GM12878 (cell line): ENCODE data around the gene PCBD1. TPM values are rescaled to one million over a fixed set of nuclear protein-coding genes. Genes with fewer than 3 reads are reported as not detected.

Experiments used
- ATAC-seq: fragments of 200-7000 bp; cut with Tn5 transposase; 3 replicates; pipeline ENCODE4 v1.9.1; 2020; ENCODE audit warnings: mild to moderate bottlenecking, moderate library complexity
- BruUV-seq: library from RNA; stranded (reverse); fragments of 400-500 nt; replicated peaks from 2 replicates; lab custom pipeline; 2021; lab: Mats Ljungman, UMichigan
- CTCF ChIA-PET: fragments of 300-600 bp; sonication (Branson Sonifier 250); formaldehyde crosslinking; extraction: SDS; loops from one replicate; lab custom pipeline; 2021; ENCODE audit warnings: inconsistent platforms; lab: Yijun Ruan, JAX
- POLR2A ChIA-PET: fragments of 350-600 bp; formaldehyde crosslinking; extraction: SDS; loops from one replicate; lab custom pipeline; 2021; ENCODE audit warnings: inconsistent platforms; lab: Charles Lee
- RAD21 ChIA-PET: fragments of 300-600 bp; sonication (Branson Sonifier 250); formaldehyde crosslinking; loops from one replicate; lab custom pipeline; 2023; ENCODE audit warnings: antibody characterized with exemption; ENCODE audit not compliant: unreplicated experiment; lab: Charles Lee
- SMC1A ChIA-PET: fragments of 300-600 bp; sonication (Branson Sonifier 250); formaldehyde crosslinking; loops from one replicate; lab custom pipeline; 2023; ENCODE audit not compliant: unreplicated experiment, uncharacterized antibody; lab: Charles Lee
- DNase-seq: peaks from one replicate; pipeline ENCODE4 v3.0.0-alpha.2; 2011; ENCODE audit warnings: low read depth, low spot score
- FAIRE-seq: peaks from 3 replicates; lab custom pipeline; 2011; peaks lifted over from hg19 to GRCh38; lab: Jason Lieb, UNC
- H2AFZ ChIP-seq: 2 replicates; pipeline ENCODE4 v1.6.0; 2011; ENCODE audit warnings: low read depth, low read length, control low read depth; ENCODE audit not compliant: control insufficient read depth
- H3K27ac ChIP-seq: 2 replicates; pipeline ENCODE4 v1.5.1; 2011; ENCODE audit warnings: control low read depth; ENCODE audit not compliant: control insufficient read depth, insufficient read depth
- H3K27me3 ChIP-seq, 2 experiments: replicated peaks in 1 of 2; 2 replicates each; pipeline versions ENCODE4 v1.6.0 to v1.6.1; 2011; ENCODE audit warnings: low read length in 1 of 2; ENCODE audit not compliant: control insufficient read depth in 2 of 2, insufficient read depth in 2 of 2
- H3K36me3 ChIP-seq, 2 experiments: 2 replicates each; pipeline ENCODE4 v1.5.1; 2011; ENCODE audit warnings: low read length in 1 of 2; ENCODE audit not compliant: control insufficient read depth in 2 of 2, insufficient read depth in 2 of 2
- H3K4me1 ChIP-seq: 2 replicates; pipeline ENCODE4 v1.6.1; 2011; ENCODE audit warnings: mild to moderate bottlenecking, low read length, moderate library complexity, mixed read lengths; ENCODE audit not compliant: control insufficient read depth, insufficient read depth
- H3K4me2 ChIP-seq: 2 replicates; pipeline ENCODE4 v1.6.0; 2011; ENCODE audit warnings: control low read depth; ENCODE audit not compliant: control insufficient read depth, insufficient read depth
- H3K4me3 ChIP-seq: fragments of 200-600 bp; sonication (generic); 2 replicates; pipeline ENCODE4 v1.5.1; 2016
- H3K79me2 ChIP-seq: 2 replicates; pipeline ENCODE4 v1.6.0; 2011; ENCODE audit warnings: low read length; ENCODE audit not compliant: control insufficient read depth, insufficient read depth
- H3K9ac ChIP-seq: 2 replicates; pipeline ENCODE4 v1.8.0; 2011; ENCODE audit warnings: low read length, control low read depth, mixed read lengths; ENCODE audit not compliant: control insufficient read depth, insufficient read depth
- H3K9me3 ChIP-seq: replicated peaks from 3 replicates; pipeline ENCODE4 v1.5.1; 2011; ENCODE audit warnings: mild to moderate bottlenecking, low read length; ENCODE audit not compliant: control insufficient read depth, insufficient read depth
- H4K20me1 ChIP-seq: 2 replicates; pipeline ENCODE4 v1.6.0; 2011; ENCODE audit not compliant: control insufficient read depth, insufficient read depth
- ATF7 ChIP-seq: fragments of 450-650 bp; IDR thresholded peaks from 2 replicates; pipeline ENCODE4 v1.6.1; 2016; ENCODE audit warnings: low read depth, mild to moderate bottlenecking
- CBFB ChIP-seq: IDR thresholded peaks from 2 replicates; pipeline ENCODE4 v1.6.1; 2016; ENCODE audit warnings: antibody characterized with exemption, low read depth
- GABPA ChIP-seq: IDR thresholded peaks from 2 replicates; pipeline ENCODE4 v1.6.1; 2014; ENCODE audit warnings: antibody characterized with exemption, low read depth, mild to moderate bottlenecking, inconsistent platforms
- GATAD2B ChIP-seq: fragments of 450-650 bp; conservative IDR thresholded peaks from 2 replicates; pipeline ENCODE4 v1.6.1; 2017; ENCODE audit warnings: low read depth, mild to moderate bottlenecking, moderate library complexity
- IRF4 ChIP-seq: IDR thresholded peaks from 2 replicates; pipeline ENCODE4 v1.6.1; 2011; ENCODE audit warnings: low read depth, low read length
- KAT2A ChIP-seq: conservative IDR thresholded peaks from 2 replicates; pipeline ENCODE4 v1.6.1; 2011; ENCODE audit warnings: low read depth, low read length; ENCODE audit not compliant: control insufficient read depth
- KLF5 ChIP-seq: fragments of 450-650 bp; IDR thresholded peaks from 2 replicates; pipeline ENCODE4 v1.6.1; 2014; ENCODE audit warnings: mild to moderate bottlenecking; ENCODE audit not compliant: partially characterized antibody
- NFYA ChIP-seq: IDR thresholded peaks from 2 replicates; pipeline ENCODE4 v1.6.1; 2011; ENCODE audit warnings: low read depth, mild to moderate bottlenecking, low read length, improper control_type of control experiment, borderline replicate concordance
- POLR2AphosphoS2 ChIP-seq: IDR thresholded peaks from 2 replicates; pipeline ENCODE4 v1.6.1; 2011; ENCODE audit warnings: low read depth, mild to moderate bottlenecking, low read length, improper control_type of control experiment, moderate library complexity
- RAD51 ChIP-seq: fragments of 450-650 bp; IDR thresholded peaks from 2 replicates; pipeline ENCODE4 v1.6.1; 2016; ENCODE audit warnings: moderate library complexity, mild to moderate bottlenecking, inconsistent platforms
- SIN3A ChIP-seq: IDR thresholded peaks from 2 replicates; pipeline ENCODE4 v1.6.1; 2012; ENCODE audit warnings: low read depth, low read length, improper control_type of control experiment
- SREBF1 ChIP-seq: IDR thresholded peaks from 2 replicates; pipeline ENCODE4 v1.6.1; 2012; ENCODE audit warnings: mild to moderate bottlenecking, low read length
- TARDBP ChIP-seq: IDR thresholded peaks from 2 replicates; pipeline ENCODE4 v1.6.1; 2016; ENCODE audit warnings: borderline replicate concordance
- ZBTB11 ChIP-seq: fragments of 450-650 bp; formaldehyde crosslinking; IDR thresholded peaks from 2 replicates; pipeline ENCODE4 v1.5.0; 2022; ENCODE audit warnings: mild to moderate bottlenecking, missing genetic modification characterization
- WGBS: methylation state at CpG from one replicate; pipeline ENCODE4 v1.1.6; 2016; ENCODE audit warnings: low lambda C conversion rate; ENCODE audit not compliant: insufficient replicate concordance, insufficient coverage; ENCODE audit errors: missing lambda C conversion rate; 5-methylcytosine and 5-hydroxymethylcytosine counted together
- in situ Hi-C: fragments of 300-500 bp; cut with MboI; formaldehyde crosslinking; loops from 9 replicates; pipeline ENCODE4 v1.14.3; 2018; ENCODE audit warnings: mixed read lengths
- intact Hi-C: fragments of 100-400 bp; cut with micrococcal nuclease; formaldehyde crosslinking; loops from one replicate; pipeline ENCODE4 v1.14.2; 2022; ENCODE audit not compliant: unreplicated experiment
- polyA plus RNA-seq, 11 experiments: library from polyadenylated mRNA; depleted of rRNA in 4 of 11; unstranded in 6 of 11; stranded (reverse) in 5 of 11; fragments of >200 nt; fragmentation: Nextera tagmentation in 4 of 11; fragmentation: Illumina TruSeq in 1 of 11; extraction: Ambion mirVana in 4 of 11; extraction: Trizol in 1 of 11; gene quantifications; 1 replicate in 1 of 11; 2 replicates in 10 of 11; pipeline versions ENCODE4 v1.2.1 to v1.2.3, GENCODE V29; 2011 to 2016; ENCODE audit warnings: inconsistent platforms in 2 of 11, missing spikeins in 2 of 11, low read depth in 1 of 11
- total RNA-seq, 4 experiments: library from RNA; depleted of rRNA in 3 of 4; stranded (reverse); fragments of >200 nt in 3 of 4; fragmentation: Illumina TruSeq in 1 of 4; extraction: Trizol in 1 of 4; gene quantifications; 2 replicates each; pipeline versions ENCODE4 v1.2.1 to v1.2.3, GENCODE V29; 2013 to 2021
- TF ChIP-seq, protein P1 (sequence below): fragments of 450-650 bp; IDR thresholded peaks from 2 replicates; pipeline ENCODE4 v1.6.1; 2017; ENCODE audit warnings: antibody characterized with exemption, mild to moderate bottlenecking, moderate library complexity
- TF ChIP-seq, protein P2 (sequence below): IDR thresholded peaks from 2 replicates; pipeline ENCODE4 v1.6.1; 2012; ENCODE audit warnings: low read length, inconsistent platforms
- TF ChIP-seq, protein P3 (sequence below): fragments of 450-650 bp; conservative IDR thresholded peaks from 2 replicates; pipeline ENCODE4 v1.6.1; 2017; ENCODE audit warnings: mild to moderate bottlenecking, moderate library complexity

PCBD1 gene
- total and polyA plus RNA-seq, 10 of the 15 experiments (the other 5 are each of a cell fraction or from before 2014, with no cell fraction given), result 5.6 to 66.8 (median 34.2) TPM

DNA sequence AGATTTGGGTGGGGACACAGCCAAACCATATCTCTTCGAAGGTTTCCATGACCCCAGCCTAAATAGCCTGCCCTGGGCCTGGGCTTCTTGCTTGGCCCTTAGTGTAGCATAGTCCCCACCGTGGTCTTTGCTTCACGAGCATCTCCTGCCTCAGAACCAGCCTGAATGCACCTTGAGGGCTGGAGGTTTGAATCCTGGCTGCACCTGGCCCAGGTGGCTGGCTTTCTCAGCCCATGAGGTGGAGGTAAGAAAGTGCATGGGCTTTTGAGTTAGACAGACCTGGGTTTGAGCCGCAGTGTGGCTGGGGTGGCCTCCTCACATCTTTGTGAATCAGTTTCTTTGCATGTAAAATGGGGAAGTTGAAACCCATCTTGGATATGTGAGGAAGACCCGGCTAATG is 24.2 kb upstream of the PCBD1 start:
- H3K79me2 ChIP-seq, result no peaks in the 10 kb centered on the region
- no peak overlapping the region for H3K9ac ChIP-seq
- H3K27me3 ChIP-seq, result no peaks in the 10 kb centered on the region; a peak in 1 of 4 replicates
- intact Hi-C loops, result no loop called here
- H3K4me2 ChIP-seq, result no peak overlapping the region
- no peak overlapping the region for H3K27ac ChIP-seq
- ChIA-PET RAD21 (no interaction called here), POLR2A (no interaction called here), SMC1A (interaction anchor here (0.6 to 1.2 kb wide), 2 partner anchors 19 to 326 kb away, joined by 4 read pairs; no protein-coding TSS in a partner anchor), CTCF (no interaction called here)
- 25% methylated on average over 5 of the region's 5 CpGs for WGBS
- DNase-seq, result no peak
- FAIRE-seq, result no peak
- no peaks in the 10 kb centered on the region for H3K4me1 ChIP-seq
- BruUV-seq, result no TSS peak
- no peaks in the 10 kb centered on the region for H3K36me3 ChIP-seq
- no peak for ATAC-seq
- in situ Hi-C loops, result no loop called here
- no peaks in the 10 kb centered on the region for H3K9me3 ChIP-seq
- H4K20me1 ChIP-seq, result no peaks in the 10 kb centered on the region
- no peak overlapping the region for H2AFZ ChIP-seq
- H3K4me3 ChIP-seq, result no peak overlapping the region
- TF ChIP-seq CBFB (no peak), GATAD2B (no peak), SREBF1 (no peak), ATF7 (no peak), IRF4 (no peak), SIN3A (no peak), ZBTB11 (CRISPR knock-in tag) (no peak), GABPA (no peak), TARDBP (no peak), KLF5 (no peak), POLR2AphosphoS2 (no peak), RAD51 (no peak), NFYA (no peak), KAT2A (no peak)
- TF ChIP-seq, protein P1, sequence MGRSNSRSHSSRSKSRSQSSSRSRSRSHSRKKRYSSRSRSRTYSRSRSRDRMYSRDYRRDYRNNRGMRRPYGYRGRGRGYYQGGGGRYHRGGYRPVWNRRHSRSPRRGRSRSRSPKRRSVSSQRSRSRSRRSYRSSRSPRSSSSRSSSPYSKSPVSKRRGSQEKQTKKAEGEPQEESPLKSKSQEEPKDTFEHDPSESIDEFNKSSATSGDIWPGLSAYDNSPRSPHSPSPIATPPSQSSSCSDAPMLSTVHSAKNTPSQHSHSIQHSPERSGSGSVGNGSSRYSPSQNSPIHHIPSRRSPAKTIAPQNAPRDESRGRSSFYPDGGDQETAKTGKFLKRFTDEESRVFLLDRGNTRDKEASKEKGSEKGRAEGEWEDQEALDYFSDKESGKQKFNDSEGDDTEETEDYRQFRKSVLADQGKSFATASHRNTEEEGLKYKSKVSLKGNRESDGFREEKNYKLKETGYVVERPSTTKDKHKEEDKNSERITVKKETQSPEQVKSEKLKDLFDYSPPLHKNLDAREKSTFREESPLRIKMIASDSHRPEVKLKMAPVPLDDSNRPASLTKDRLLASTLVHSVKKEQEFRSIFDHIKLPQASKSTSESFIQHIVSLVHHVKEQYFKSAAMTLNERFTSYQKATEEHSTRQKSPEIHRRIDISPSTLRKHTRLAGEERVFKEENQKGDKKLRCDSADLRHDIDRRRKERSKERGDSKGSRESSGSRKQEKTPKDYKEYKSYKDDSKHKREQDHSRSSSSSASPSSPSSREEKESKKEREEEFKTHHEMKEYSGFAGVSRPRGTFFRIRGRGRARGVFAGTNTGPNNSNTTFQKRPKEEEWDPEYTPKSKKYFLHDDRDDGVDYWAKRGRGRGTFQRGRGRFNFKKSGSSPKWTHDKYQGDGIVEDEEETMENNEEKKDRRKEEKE, result no peak
- TF ChIP-seq, protein P2, sequence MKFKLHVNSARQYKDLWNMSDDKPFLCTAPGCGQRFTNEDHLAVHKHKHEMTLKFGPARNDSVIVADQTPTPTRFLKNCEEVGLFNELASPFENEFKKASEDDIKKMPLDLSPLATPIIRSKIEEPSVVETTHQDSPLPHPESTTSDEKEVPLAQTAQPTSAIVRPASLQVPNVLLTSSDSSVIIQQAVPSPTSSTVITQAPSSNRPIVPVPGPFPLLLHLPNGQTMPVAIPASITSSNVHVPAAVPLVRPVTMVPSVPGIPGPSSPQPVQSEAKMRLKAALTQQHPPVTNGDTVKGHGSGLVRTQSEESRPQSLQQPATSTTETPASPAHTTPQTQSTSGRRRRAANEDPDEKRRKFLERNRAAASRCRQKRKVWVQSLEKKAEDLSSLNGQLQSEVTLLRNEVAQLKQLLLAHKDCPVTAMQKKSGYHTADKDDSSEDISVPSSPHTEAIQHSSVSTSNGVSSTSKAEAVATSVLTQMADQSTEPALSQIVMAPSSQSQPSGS, result no peak
- TF ChIP-seq, protein P3, sequence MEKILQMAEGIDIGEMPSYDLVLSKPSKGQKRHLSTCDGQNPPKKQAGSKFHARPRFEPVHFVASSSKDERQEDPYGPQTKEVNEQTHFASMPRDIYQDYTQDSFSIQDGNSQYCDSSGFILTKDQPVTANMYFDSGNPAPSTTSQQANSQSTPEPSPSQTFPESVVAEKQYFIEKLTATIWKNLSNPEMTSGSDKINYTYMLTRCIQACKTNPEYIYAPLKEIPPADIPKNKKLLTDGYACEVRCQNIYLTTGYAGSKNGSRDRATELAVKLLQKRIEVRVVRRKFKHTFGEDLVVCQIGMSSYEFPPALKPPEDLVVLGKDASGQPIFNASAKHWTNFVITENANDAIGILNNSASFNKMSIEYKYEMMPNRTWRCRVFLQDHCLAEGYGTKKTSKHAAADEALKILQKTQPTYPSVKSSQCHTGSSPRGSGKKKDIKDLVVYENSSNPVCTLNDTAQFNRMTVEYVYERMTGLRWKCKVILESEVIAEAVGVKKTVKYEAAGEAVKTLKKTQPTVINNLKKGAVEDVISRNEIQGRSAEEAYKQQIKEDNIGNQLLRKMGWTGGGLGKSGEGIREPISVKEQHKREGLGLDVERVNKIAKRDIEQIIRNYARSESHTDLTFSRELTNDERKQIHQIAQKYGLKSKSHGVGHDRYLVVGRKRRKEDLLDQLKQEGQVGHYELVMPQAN, result no peak
